ENCODE data around the gene CCNI2.

Gene CCNI2
- total RNA-seq: 4.8 to 6.9 reads per million in 2 donors

- DNase-seq: peak; percentile 48
These were observed at the start of gene CCNI2 for GRCh38 chr5:132746954-132747615. TSS of gene CCNI2 (plus strand) at chr5:132747426. CDS start at chr5:132747496, 70 bp downstream.

- no peak for DNase-seq
These were observed 42.4 kb upstream of the CCNI2 start for GRCh38 chr5:132704875-132705274.

GRCh38 chr5:132708645-132709044, 38.6 kb upstream of the CCNI2 start:
- no peak for DNase-seq

GRCh38 chr5:132714456-132715307, 32.5 kb upstream of the CCNI2 start:
- no peak for DNase-seq

GRCh38 chr5:132718544-132719312, 28.5 kb upstream of the CCNI2 start:
- DNase-seq: no peak

- no peak for DNase-seq
These were observed 21.5 kb upstream of the CCNI2 start for GRCh38 chr5:132725745-132726144.

GRCh38 chr5:132729896-132730295, 17.3 kb upstream of the CCNI2 start:
- DNase-seq: no peak

GRCh38 chr5:132733499-132734148, 13.6 kb upstream of the CCNI2 start:
- DNase-seq: no peak

- no peak for DNase-seq
These were observed 12.5 kb upstream of the CCNI2 start for GRCh38 chr5:132734687-132735086.

- peak; percentile 96 for DNase-seq
These were observed 10.1 kb upstream of the CCNI2 start, which contains the start of gene KIF3A for GRCh38 chr5:132736853-132737833. TSS of gene KIF3A (minus strand) at chr5:132737546. CDS start at chr5:132737419, 127 bp downstream.

GRCh38 chr5:132737982-132738681, 9.1 kb upstream of the CCNI2 start:
- no peak for DNase-seq

- DNase-seq: no peak
These were observed 8.0 kb upstream of the CCNI2 start for GRCh38 chr5:132739232-132739631.

- no peak for DNase-seq
These were observed 5.1 kb upstream of the CCNI2 start for GRCh38 chr5:132742158-132742557.

GRCh38 chr5:132742626-132743025, 4.6 kb upstream of the CCNI2 start:
- DNase-seq: no peak

- no peak for DNase-seq
These were observed 2.6 kb upstream of the CCNI2 start for GRCh38 chr5:132744659-132745058.

GRCh38 chr5:132746592-132746953, 653 bp upstream of the CCNI2 start:
- DNase-seq: no peak

- DNase-seq: peak; percentile 29
These were observed 602 bp downstream of the CCNI2 start for GRCh38 chr5:132747616-132748440.

- DNase-seq: no peak
These were observed 1.3 kb downstream of the CCNI2 start for GRCh38 chr5:132748522-132749000.

- DNase-seq: no peak
These were observed 2.3 kb downstream of the CCNI2 start for GRCh38 chr5:132749506-132749905.

All from activated gamma-delta T cell (primary cell).